Measurements from ENCODE around the gene TMUB1. TPM values are rescaled to one million over a fixed set of nuclear protein-coding genes. Genes with fewer than 3 reads are reported as not detected.
A peak's percentile ranks its signal among the peaks of the same experiment; 100 is the strongest.

TMUB1 gene
- total and polyA plus RNA-seq, 9 of the 15 experiments (the other 6 are each of a cell fraction or from before 2014, with no cell fraction given), result 0.14 to 241 (median 74.1) TPM

GRCh38 chr7:151061213-151062110 is 21.8 kb downstream of the TMUB1 start (continued):
- peak; percentile 21; the same call in 1 of the 2 replicates for TF ChIP-seq AFF4 (CRISPR knock-in tag; IDR thresholded peaks at IDR 0.05)
- TF ChIP-seq MAFF (IDR thresholded peaks at IDR 0.05; ENCODE audit: low read length), result no peak
- TF ChIP-seq SIRT6 (IDR thresholded peaks at IDR 0.05; ENCODE audit: low read depth, low read length), result no peak
- no peak for TF ChIP-seq CBX1 (IDR thresholded peaks at IDR 0.05; ENCODE audit: low read depth)
- no peak; a peak in 1 of 4 replicates for TF ChIP-seq TBL1XR1 (IDR thresholded peaks at IDR 0.05; ENCODE audit: low read length in 2 of 2)
- TF ChIP-seq ELF1 (tag; IDR thresholded peaks at IDR 0.05), result no peak
- TF ChIP-seq CEBPG (CRISPR knock-in tag; IDR thresholded peaks at IDR 0.05), result no peak
- TF ChIP-seq CEBPG (tag; conservative IDR thresholded peaks at IDR 0.05 in 1 of 2, IDR thresholded peaks at IDR 0.05 in 1 of 2), result no peak
- TF ChIP-seq ZNF384 (IDR thresholded peaks at IDR 0.05; ENCODE audit: low read depth, low read length), result no peak
- TF ChIP-seq PYGO2 (tag; IDR thresholded peaks at IDR 0.05), result no peak
- TF ChIP-seq, protein P1, sequence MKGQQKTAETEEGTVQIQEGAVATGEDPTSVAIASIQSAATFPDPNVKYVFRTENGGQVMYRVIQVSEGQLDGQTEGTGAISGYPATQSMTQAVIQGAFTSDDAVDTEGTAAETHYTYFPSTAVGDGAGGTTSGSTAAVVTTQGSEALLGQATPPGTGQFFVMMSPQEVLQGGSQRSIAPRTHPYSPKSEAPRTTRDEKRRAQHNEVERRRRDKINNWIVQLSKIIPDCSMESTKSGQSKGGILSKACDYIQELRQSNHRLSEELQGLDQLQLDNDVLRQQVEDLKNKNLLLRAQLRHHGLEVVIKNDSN (CRISPR knock-in tag; IDR thresholded peaks at IDR 0.05), result no peak
- peak; percentile 47; the same call in 1 of the 2 replicates for TF ChIP-seq SMARCA4 (IDR thresholded peaks at IDR 0.05)
- peak; percentile 65 for TF ChIP-seq ZBTB7A (IDR thresholded peaks at IDR 0.05; ENCODE audit: borderline replicate concordance, control insufficient read depth, low read depth, low read length)
- TF ChIP-seq, protein P2, sequence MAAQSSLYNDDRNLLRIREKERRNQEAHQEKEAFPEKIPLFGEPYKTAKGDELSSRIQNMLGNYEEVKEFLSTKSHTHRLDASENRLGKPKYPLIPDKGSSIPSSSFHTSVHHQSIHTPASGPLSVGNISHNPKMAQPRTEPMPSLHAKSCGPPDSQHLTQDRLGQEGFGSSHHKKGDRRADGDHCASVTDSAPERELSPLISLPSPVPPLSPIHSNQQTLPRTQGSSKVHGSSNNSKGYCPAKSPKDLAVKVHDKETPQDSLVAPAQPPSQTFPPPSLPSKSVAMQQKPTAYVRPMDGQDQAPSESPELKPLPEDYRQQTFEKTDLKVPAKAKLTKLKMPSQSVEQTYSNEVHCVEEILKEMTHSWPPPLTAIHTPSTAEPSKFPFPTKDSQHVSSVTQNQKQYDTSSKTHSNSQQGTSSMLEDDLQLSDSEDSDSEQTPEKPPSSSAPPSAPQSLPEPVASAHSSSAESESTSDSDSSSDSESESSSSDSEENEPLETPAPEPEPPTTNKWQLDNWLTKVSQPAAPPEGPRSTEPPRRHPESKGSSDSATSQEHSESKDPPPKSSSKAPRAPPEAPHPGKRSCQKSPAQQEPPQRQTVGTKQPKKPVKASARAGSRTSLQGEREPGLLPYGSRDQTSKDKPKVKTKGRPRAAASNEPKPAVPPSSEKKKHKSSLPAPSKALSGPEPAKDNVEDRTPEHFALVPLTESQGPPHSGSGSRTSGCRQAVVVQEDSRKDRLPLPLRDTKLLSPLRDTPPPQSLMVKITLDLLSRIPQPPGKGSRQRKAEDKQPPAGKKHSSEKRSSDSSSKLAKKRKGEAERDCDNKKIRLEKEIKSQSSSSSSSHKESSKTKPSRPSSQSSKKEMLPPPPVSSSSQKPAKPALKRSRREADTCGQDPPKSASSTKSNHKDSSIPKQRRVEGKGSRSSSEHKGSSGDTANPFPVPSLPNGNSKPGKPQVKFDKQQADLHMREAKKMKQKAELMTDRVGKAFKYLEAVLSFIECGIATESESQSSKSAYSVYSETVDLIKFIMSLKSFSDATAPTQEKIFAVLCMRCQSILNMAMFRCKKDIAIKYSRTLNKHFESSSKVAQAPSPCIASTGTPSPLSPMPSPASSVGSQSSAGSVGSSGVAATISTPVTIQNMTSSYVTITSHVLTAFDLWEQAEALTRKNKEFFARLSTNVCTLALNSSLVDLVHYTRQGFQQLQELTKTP (IDR thresholded peaks at IDR 0.05; ENCODE audit: low read depth in 1 of 2, partially characterized antibody in 2 of 2), result peak in 1 of 2 experiments; percentile 22
- no peak for TF ChIP-seq HMG20B (CRISPR knock-in tag; IDR thresholded peaks at IDR 0.05)
- TF ChIP-seq CEBPB (tag; IDR thresholded peaks at IDR 0.05), result no peak
- no peak for TF ChIP-seq FOSL1 (tag; conservative IDR thresholded peaks at IDR 0.05)
- TF ChIP-seq ZNF707 (CRISPR knock-in tag; conservative IDR thresholded peaks at IDR 0.05), result no peak
- no peak for TF ChIP-seq NR2F6 (CRISPR knock-in tag; IDR thresholded peaks at IDR 0.05)
- no peak for TF ChIP-seq PHF20 (IDR thresholded peaks at IDR 0.05; ENCODE audit: partially characterized antibody)

Measured in K562 (cell line).